ENCODE results near the gene ZC3H13. TPM values are rescaled to one million over a fixed set of nuclear protein-coding genes. Genes with fewer than 3 reads are reported as not detected.
"Not testable (repeated sequence)": the region's sequence is repeated elsewhere in the genome, so short reads cannot be mapped to it uniquely, and the experiment has no call there.

The ZC3H13 gene
- polyA plus RNA-seq, 6 donors from 2014 or later, result 20.3 to 42.2 (median 29.0) TPM

- peaks cover 0 to 8% (median 0%) of the 10 kb centered on the region in 3 donors for H3K4me1 Mint-ChIP-seq
- H3K27me3 Mint-ChIP-seq, result no peaks in the 10 kb centered on the region
- H3K36me3 Mint-ChIP-seq, result peaks cover 20 to 36% of the 10 kb centered on the region in 2 donors
- no peak for ATAC-seq (ENCODE audit: low read depth in 2 of 2)
- no peaks in the 10 kb centered on the region for H3K9me3 Mint-ChIP-seq
- no peak overlapping the region for H3K27ac Mint-ChIP-seq
- DNase-seq, result no peak
- H3K4me3 Mint-ChIP-seq, result no peak overlapping the region
Measured at GRCh38 chr13:46015366-46015765, 37.2 kb downstream of the ZC3H13 start.

GRCh38 chr13:46012404-46012803 is 40.1 kb downstream of the ZC3H13 start:
- Mint-ChIP-seq H3K27me3 (no peaks in the 10 kb centered on the region), H3K36me3 (peaks cover 17 to 38% of the 10 kb centered on the region in 2 donors), H3K27ac (no peak overlapping the region), H3K4me1 (peaks cover 0 to 3% (median 0%) of the 10 kb centered on the region in 3 donors), H3K4me3 (no peak overlapping the region), H3K9me3 (no peaks in the 10 kb centered on the region)
- ATAC-seq (ENCODE audit: low read depth in 2 of 2) (no peak), DNase-seq (no peak)

- Mint-ChIP-seq H3K36me3 (peaks cover 7 to 23% of the 10 kb centered on the region in 2 donors), H3K9me3 (no peaks in the 10 kb centered on the region)
- no peak for DNase-seq
Measured at GRCh38 chr13:46010148-46010547, 42.4 kb downstream of the ZC3H13 start.

GRCh38 chr13:46008631-46009030 is 43.9 kb downstream of the ZC3H13 start:
- Mint-ChIP-seq H3K9me3 (no peaks in the 10 kb centered on the region), H3K36me3 (peaks cover 7 to 23% of the 10 kb centered on the region in 2 donors), H3K4me3 (no peak overlapping the region), H3K27ac (peak overlapping the region in 1 of 6 donors; percentile 74), H3K27me3 (no peaks in the 10 kb centered on the region), H3K4me1 (peaks cover 0 to 5% (median 0%) of the 10 kb centered on the region in 3 donors)
- DNase-seq (no peak), ATAC-seq (ENCODE audit: low read depth in 2 of 2) (no peak)

More at GRCh38 chr13:46010148-46010547, 42.4 kb downstream of the ZC3H13 start:
- Mint-ChIP-seq H3K27me3 (no peaks in the 10 kb centered on the region), H3K4me1 (peaks cover 0 to 3% (median 3%) of the 10 kb centered on the region in 3 donors), H3K4me3 (no peak overlapping the region), H3K27ac (no peak overlapping the region)
- no peak for ATAC-seq (ENCODE audit: low read depth in 2 of 2)

- no peaks in the 10 kb centered on the region for H3K27me3 Mint-ChIP-seq
- peaks cover 0 to 4% (median 0%) of the 10 kb centered on the region in 7 donors for H3K9me3 Mint-ChIP-seq
- H3K36me3 Mint-ChIP-seq, result peaks cover 22 to 39% of the 10 kb centered on the region in 2 donors
- H3K4me1 Mint-ChIP-seq, result peaks cover 4 to 15% (median 15%) of the 10 kb centered on the region in 3 donors
- no peak overlapping the region for H3K4me3 Mint-ChIP-seq
- no peak overlapping the region for H3K27ac Mint-ChIP-seq
- ATAC-seq (ENCODE audit: low read depth in 2 of 2) (no peak), DNase-seq (no peak)
Measured at GRCh38 chr13:46006688-46007452, 45.7 kb downstream of the ZC3H13 start.

- Mint-ChIP-seq H3K27me3 (no peaks in the 10 kb centered on the region), H3K4me1 (peaks cover 4 to 18% (median 18%) of the 10 kb centered on the region in 3 donors), H3K27ac (no peak overlapping the region), H3K9me3 (peaks cover 0 to 4% (median 0%) of the 10 kb centered on the region in 7 donors), H3K4me3 (no peak overlapping the region), H3K36me3 (peaks cover 46 to 60% of the 10 kb centered on the region in 2 donors)
- DNase-seq, result no peak
- ATAC-seq (ENCODE audit: low read depth in 2 of 2), result no peak
Measured at GRCh38 chr13:46004491-46004890, 48.1 kb downstream of the ZC3H13 start.

- Mint-ChIP-seq H3K27me3 (no peaks in the 10 kb centered on the region), H3K36me3 (peaks cover 21 to 25% of the 10 kb centered on the region in 2 donors)
- no peak for ATAC-seq (ENCODE audit: low read depth in 2 of 2)
Measured at GRCh38 chr13:45996631-45997030, 55.9 kb downstream of the ZC3H13 start.

GRCh38 chr13:45995245-45995644 is 57.3 kb downstream of the ZC3H13 start:
- no peak overlapping the region for H3K27ac Mint-ChIP-seq
- H3K27me3 Mint-ChIP-seq, result no peaks in the 10 kb centered on the region
- H3K9me3 Mint-ChIP-seq, result no peaks in the 10 kb centered on the region
- ATAC-seq (ENCODE audit: low read depth in 2 of 2), result no peak
- peaks cover 9 to 11% of the 10 kb centered on the region in 2 donors for H3K36me3 Mint-ChIP-seq
- no peak for DNase-seq
- peak overlapping the region in 1 of 8 donors; percentile 22 for H3K4me3 Mint-ChIP-seq
- peaks cover 0 to 4% (median 0%) of the 10 kb centered on the region in 3 donors for H3K4me1 Mint-ChIP-seq

More at GRCh38 chr13:45996631-45997030, 55.9 kb downstream of the ZC3H13 start:
- no peak for DNase-seq
- H3K27ac Mint-ChIP-seq, result peak overlapping the region in 1 of 6 donors; percentile 51
- peaks cover 0 to 4% (median under 1%) of the 10 kb centered on the region in 3 donors for H3K4me1 Mint-ChIP-seq
- H3K4me3 Mint-ChIP-seq, result no peak overlapping the region
- H3K9me3 Mint-ChIP-seq, result no peaks in the 10 kb centered on the region

- no peaks in the 10 kb centered on the region for H3K27me3 Mint-ChIP-seq
- no peak overlapping the region for H3K4me3 Mint-ChIP-seq
- ATAC-seq (ENCODE audit: low read depth in 2 of 2), result no peak
- peaks cover 0 to 4% (median 0%) of the 10 kb centered on the region in 3 donors for H3K4me1 Mint-ChIP-seq
- H3K27ac Mint-ChIP-seq, result peak overlapping the region in 1 of 6 donors; percentile 32
- no peaks in the 10 kb centered on the region for H3K9me3 Mint-ChIP-seq
- peaks cover 5 to 7% of the 10 kb centered on the region in 2 donors for H3K36me3 Mint-ChIP-seq
- no peak for DNase-seq
Measured at GRCh38 chr13:45994752-45995151, 57.8 kb downstream of the ZC3H13 start.

- no peak for ATAC-seq (ENCODE audit: low read depth in 2 of 2)
- Mint-ChIP-seq H3K9me3 (no peaks in the 10 kb centered on the region), H3K4me1 (peaks cover 0 to 4% (median 0%) of the 10 kb centered on the region in 3 donors), H3K4me3 (no peak overlapping the region), H3K36me3 (peaks cover 24 to 46% of the 10 kb centered on the region in 2 donors), H3K27ac (no peak overlapping the region), H3K27me3 (no peaks in the 10 kb centered on the region)
- DNase-seq, result no peak
Measured at GRCh38 chr13:45989607-45990006, 62.9 kb downstream of the ZC3H13 start.

- peaks cover 36 to 45% of the 10 kb centered on the region in 2 donors for H3K36me3 Mint-ChIP-seq
- H3K4me1 Mint-ChIP-seq; H3K27ac Mint-ChIP-seq; H3K27me3 Mint-ChIP-seq; H3K9me3 Mint-ChIP-seq; H3K4me3 Mint-ChIP-seq; DNase-seq; ATAC-seq (ENCODE audit: low read depth in 2 of 2): not testable (repeated sequence)
Measured at GRCh38 chr13:45981127-45981526, 71.4 kb downstream of the ZC3H13 start.

- Mint-ChIP-seq H3K27ac (peak overlapping the region; percentile 6 to 93 (median 47)), H3K27me3 (no peaks in the 10 kb centered on the region)
Measured at GRCh38 chr13:45975337-45975736, 77.2 kb downstream of the ZC3H13 start.

GRCh38 chr13:45974500-45974899 is 78.0 kb downstream of the ZC3H13 start:
- Mint-ChIP-seq H3K36me3 (peaks cover 34 to 47% of the 10 kb centered on the region in 2 donors), H3K27ac (peak overlapping the region in 2 of 6 donors; percentile 13 to 40), H3K27me3 (no peaks in the 10 kb centered on the region), H3K4me1 (peaks cover 0 to 5% (median 5%) of the 10 kb centered on the region in 3 donors), H3K9me3 (peaks cover 0 to 2% (median 0%) of the 10 kb centered on the region in 7 donors), H3K4me3 (no peak overlapping the region)
- DNase-seq (no peak), ATAC-seq (ENCODE audit: low read depth in 2 of 2) (no peak)

More at GRCh38 chr13:45975337-45975736, 77.2 kb downstream of the ZC3H13 start:
- ATAC-seq (ENCODE audit: low read depth in 2 of 2) (no peak), DNase-seq (no peak)
- Mint-ChIP-seq H3K9me3 (peaks cover 0 to 2% (median 0%) of the 10 kb centered on the region in 7 donors), H3K4me1 (peaks cover 0 to 5% (median 5%) of the 10 kb centered on the region in 3 donors), H3K4me3 (no peak overlapping the region), H3K36me3 (peaks cover 30 to 43% of the 10 kb centered on the region in 2 donors)

- no peaks in the 10 kb centered on the region for H3K27me3 Mint-ChIP-seq
- peaks cover 52 to 63% of the 10 kb centered on the region in 2 donors for H3K36me3 Mint-ChIP-seq
- no peaks in the 10 kb centered on the region for H3K9me3 Mint-ChIP-seq
- H3K4me1 Mint-ChIP-seq, result peaks cover 0 to 5% (median 0%) of the 10 kb centered on the region in 3 donors
- peak overlapping the region in 1 of 6 donors; percentile 29 for H3K27ac Mint-ChIP-seq
- peak overlapping the region in 1 of 8 donors; percentile 23 for H3K4me3 Mint-ChIP-seq
- DNase-seq (no peak), ATAC-seq (ENCODE audit: low read depth in 2 of 2) (no peak)
Measured at GRCh38 chr13:45967589-45967988, 85.0 kb downstream of the ZC3H13 start.

All from naive B cell (primary cell).